ENCODE results near the gene CEP85.
A peak's percentile ranks its signal among the peaks of the same experiment; 100 is the strongest.

The CEP85 gene

GRCh38 chr1:26295194-26296138 is 61.5 kb downstream of the CEP85 start:
- no peak for DNase-seq (ENCODE audit: insufficient read length, low spot score)
- no peak for FAIRE-seq
- TF ChIP-seq TAF1 (IDR thresholded peaks at IDR 0.05; ENCODE audit: low read depth, low read length) (no peak), POLR2AphosphoS5 (IDR thresholded peaks at IDR 0.05; ENCODE audit: low read depth, low read length) (no peak), SPI1 (IDR thresholded peaks at IDR 0.05; ENCODE audit: low read depth, low read length) (no peak), POU2F2 (IDR thresholded peaks at IDR 0.05; ENCODE audit: low read depth, low read length) (no peak), PAX5 (IDR thresholded peaks at IDR 0.05; ENCODE audit: insufficient read depth, low read length, severe bottlenecking) (no peak), POLR2A (IDR thresholded peaks at IDR 0.05; ENCODE audit: low read depth, low read length) (no peak)

- FAIRE-seq (no peak), DNase-seq (ENCODE audit: insufficient read length, low spot score) (no peak)
- TF ChIP-seq POLR2A (IDR thresholded peaks at IDR 0.05; ENCODE audit: low read depth, low read length) (no peak), TAF1 (IDR thresholded peaks at IDR 0.05; ENCODE audit: low read depth, low read length) (no peak), POLR2AphosphoS5 (IDR thresholded peaks at IDR 0.05; ENCODE audit: low read depth, low read length) (no peak), PAX5 (IDR thresholded peaks at IDR 0.05; ENCODE audit: insufficient read depth, low read length, severe bottlenecking) (no peak), POU2F2 (IDR thresholded peaks at IDR 0.05; ENCODE audit: low read depth, low read length) (no peak), SPI1 (IDR thresholded peaks at IDR 0.05; ENCODE audit: low read depth, low read length) (no peak)
These were observed 62.5 kb downstream of the CEP85 start for GRCh38 chr1:26296340-26297056.

GRCh38 chr1:26297057-26297790 is 63.2 kb downstream of the CEP85 start:
- no peak for DNase-seq (ENCODE audit: insufficient read length, low spot score)
- TF ChIP-seq TAF1 (IDR thresholded peaks at IDR 0.05; ENCODE audit: low read depth, low read length) (no peak), PAX5 (IDR thresholded peaks at IDR 0.05; ENCODE audit: insufficient read depth, low read length, severe bottlenecking) (no peak), POLR2A (IDR thresholded peaks at IDR 0.05; ENCODE audit: low read depth, low read length) (no peak), POU2F2 (IDR thresholded peaks at IDR 0.05; ENCODE audit: low read depth, low read length) (no peak), SPI1 (IDR thresholded peaks at IDR 0.05; ENCODE audit: low read depth, low read length) (no peak), POLR2AphosphoS5 (IDR thresholded peaks at IDR 0.05; ENCODE audit: low read depth, low read length) (no peak)
- no peak for FAIRE-seq

GRCh38 chr1:26297791-26298124 is 63.8 kb downstream of the CEP85 start:
- FAIRE-seq (no peak), DNase-seq (ENCODE audit: insufficient read length, low spot score) (no peak)
- no peak for TF ChIP-seq SPI1 (IDR thresholded peaks at IDR 0.05; ENCODE audit: low read depth, low read length)
- TF ChIP-seq POU2F2 (IDR thresholded peaks at IDR 0.05; ENCODE audit: low read depth, low read length) = no peak
- TF ChIP-seq POLR2AphosphoS5 (IDR thresholded peaks at IDR 0.05; ENCODE audit: low read depth, low read length) = no peak
- TF ChIP-seq POLR2A (IDR thresholded peaks at IDR 0.05; ENCODE audit: low read depth, low read length) = no peak
- TF ChIP-seq PAX5 (IDR thresholded peaks at IDR 0.05; ENCODE audit: insufficient read depth, low read length, severe bottlenecking) = no peak
- no peak for TF ChIP-seq TAF1 (IDR thresholded peaks at IDR 0.05; ENCODE audit: low read depth, low read length)

GRCh38 chr1:26300578-26301275 is 66.7 kb downstream of the CEP85 start:
- FAIRE-seq (no peak), DNase-seq (ENCODE audit: insufficient read length, low spot score) (no peak)

GRCh38 chr1:26302733-26303405 is 68.9 kb downstream of the CEP85 start:
- DNase-seq (ENCODE audit: insufficient read length, low spot score) (no peak), FAIRE-seq (no peak)
- TF ChIP-seq POLR2A (IDR thresholded peaks at IDR 0.05; ENCODE audit: low read depth, low read length) = no peak
- no peak for TF ChIP-seq PAX5 (IDR thresholded peaks at IDR 0.05; ENCODE audit: insufficient read depth, low read length, severe bottlenecking)
- TF ChIP-seq POU2F2 (IDR thresholded peaks at IDR 0.05; ENCODE audit: low read depth, low read length) = no peak
- TF ChIP-seq TAF1 (IDR thresholded peaks at IDR 0.05; ENCODE audit: low read depth, low read length) = no peak
- TF ChIP-seq SPI1 (IDR thresholded peaks at IDR 0.05; ENCODE audit: low read depth, low read length) = no peak
- TF ChIP-seq POLR2AphosphoS5 (IDR thresholded peaks at IDR 0.05; ENCODE audit: low read depth, low read length) = no peak

More at GRCh38 chr1:26300578-26301275, 66.7 kb downstream of the CEP85 start:
- TF ChIP-seq POLR2AphosphoS5 (IDR thresholded peaks at IDR 0.05; ENCODE audit: low read depth, low read length) (no peak), SPI1 (IDR thresholded peaks at IDR 0.05; ENCODE audit: low read depth, low read length) (no peak), TAF1 (IDR thresholded peaks at IDR 0.05; ENCODE audit: low read depth, low read length) (no peak), PAX5 (IDR thresholded peaks at IDR 0.05; ENCODE audit: insufficient read depth, low read length, severe bottlenecking) (no peak), POLR2A (IDR thresholded peaks at IDR 0.05; ENCODE audit: low read depth, low read length) (no peak), POU2F2 (IDR thresholded peaks at IDR 0.05; ENCODE audit: low read depth, low read length) (no peak)

- DNase-seq (ENCODE audit: insufficient read length, low spot score) = no peak
- TF ChIP-seq POLR2A (IDR thresholded peaks at IDR 0.05; ENCODE audit: low read depth, low read length) (no peak), SPI1 (IDR thresholded peaks at IDR 0.05; ENCODE audit: low read depth, low read length) (peak; percentile 56)
- FAIRE-seq = peak; percentile 9
These were observed 71.8 kb downstream of the CEP85 start for GRCh38 chr1:26305667-26306289.

Data from GM12891 (cell line).